Prostate gland (tissue), 2 donors: ENCODE results near the gene LASP1. TPM values are rescaled to one million over a fixed set of nuclear protein-coding genes. Genes with fewer than 3 reads are reported as not detected.

ENCODE experiments used
- DNase-seq: peaks from one replicate; pipeline ENCODE4 v3.0.0-alpha.2; 2019; ENCODE audit warnings: low spot score
- H3K27ac ChIP-seq, 2 donors: fragments of 200-600 bp; sonication (generic); 2 replicates each; pipeline ENCODE4 v1.5.1; 2017 to 2019
- H3K27me3 ChIP-seq: fragments of 200-600 bp; sonication (generic); replicated peaks from 2 replicates; pipeline ENCODE4 v1.5.1; 2019; ENCODE audit not compliant: insufficient read depth
- H3K36me3 ChIP-seq, 2 donors: fragments of 200-600 bp; sonication (generic); 1 replicate in 1 of 2; 2 replicates in 1 of 2; pipeline versions ENCODE4 v1.5.1 to v1.8.1; 2017 to 2019
- H3K4me1 ChIP-seq: fragments of 200-600 bp; sonication (generic); replicated peaks from 2 replicates; pipeline ENCODE4 v1.5.1; 2019
- H3K4me3 ChIP-seq, 2 donors: fragments of 200-600 bp; sonication (generic); 2 replicates each; pipeline ENCODE4 v1.5.1; 2017 to 2019
- H3K9me3 ChIP-seq: fragments of 200-600 bp; sonication (generic); 2 replicates; pipeline ENCODE4 v1.5.1; 2017
- POLR2A ChIP-seq: fragments of 450-650 bp; IDR thresholded peaks from one replicate; pipeline ENCODE4 v1.6.1; 2016; ENCODE audit warnings: antibody characterized with exemption, mild to moderate bottlenecking
- POLR2AphosphoS5 ChIP-seq: sonication (generic); formaldehyde crosslinking; IDR thresholded peaks from one replicate; pipeline ENCODE4 v1.6.1; 2017; ENCODE audit warnings: antibody characterized with exemption
- WGBS: methylation state at CpG from one replicate; pipeline ENCODE4 v1.1.5; 2018; 5-methylcytosine and 5-hydroxymethylcytosine counted together
- intact Hi-C: fragments of 100-400 bp; cut with DNase I; formaldehyde crosslinking; loops from one replicate; pipeline ENCODE4 v1.14.2; 2022
- total RNA-seq, 2 donors: library from RNA; depleted of rRNA; stranded (reverse); fragments of >200 nt; gene quantifications; one replicate each; pipeline ENCODE4 v1.1.0, GENCODE V29; 2016
- TF ChIP-seq, protein P1 (sequence below), 4 experiments: fragments of 200-600 bp in 2 of 4; fragments of 450-650 bp in 2 of 4; sonication (generic) in 2 of 4; IDR thresholded peaks; 1 replicate in 3 of 4; 2 replicates in 1 of 4; pipeline ENCODE4 v1.5.1; 2016 to 2019; ENCODE audit warnings: antibody characterized with exemption in 4 of 4, mild to moderate bottlenecking in 2 of 4, moderate library complexity in 2 of 4

Gene LASP1
- total RNA-seq, 2 donors from 2014 or later = 61.8 to 93.4 TPM

- no peak for DNase-seq
- WGBS = 57% methylated on average over 11 of the region's 11 CpGs
- no peak overlapping the region for H3K27ac ChIP-seq
- TF ChIP-seq, protein P1, sequence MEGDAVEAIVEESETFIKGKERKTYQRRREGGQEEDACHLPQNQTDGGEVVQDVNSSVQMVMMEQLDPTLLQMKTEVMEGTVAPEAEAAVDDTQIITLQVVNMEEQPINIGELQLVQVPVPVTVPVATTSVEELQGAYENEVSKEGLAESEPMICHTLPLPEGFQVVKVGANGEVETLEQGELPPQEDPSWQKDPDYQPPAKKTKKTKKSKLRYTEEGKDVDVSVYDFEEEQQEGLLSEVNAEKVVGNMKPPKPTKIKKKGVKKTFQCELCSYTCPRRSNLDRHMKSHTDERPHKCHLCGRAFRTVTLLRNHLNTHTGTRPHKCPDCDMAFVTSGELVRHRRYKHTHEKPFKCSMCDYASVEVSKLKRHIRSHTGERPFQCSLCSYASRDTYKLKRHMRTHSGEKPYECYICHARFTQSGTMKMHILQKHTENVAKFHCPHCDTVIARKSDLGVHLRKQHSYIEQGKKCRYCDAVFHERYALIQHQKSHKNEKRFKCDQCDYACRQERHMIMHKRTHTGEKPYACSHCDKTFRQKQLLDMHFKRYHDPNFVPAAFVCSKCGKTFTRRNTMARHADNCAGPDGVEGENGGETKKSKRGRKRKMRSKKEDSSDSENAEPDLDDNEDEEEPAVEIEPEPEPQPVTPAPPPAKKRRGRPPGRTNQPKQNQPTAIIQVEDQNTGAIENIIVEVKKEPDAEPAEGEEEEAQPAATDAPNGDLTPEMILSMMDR (IDR thresholded peaks at IDR 0.05) = no peak
- TF ChIP-seq POLR2A = no peak
- TF ChIP-seq POLR2AphosphoS5 = no peak
- no peaks in the 10 kb centered on the region for H3K36me3 ChIP-seq
- no peak overlapping the region for H3K4me3 ChIP-seq
- H3K4me1 ChIP-seq = no peaks in the 10 kb centered on the region
- intact Hi-C loops = loop anchor here (5.0 kb wide), 1 partner anchor 287 kb away; the partner anchor contains the start of gene PLXDC1
- H3K9me3 ChIP-seq = no peaks in the 10 kb centered on the region
- H3K27me3 ChIP-seq = no peaks in the 10 kb centered on the region
These were observed 5.0 kb upstream of the LASP1 start for GRCh38 chr17:38864636-38865398.

GRCh38 chr17:38867179-38867967 is 2.5 kb upstream of the LASP1 start:
- H3K9me3 ChIP-seq = no peaks in the 10 kb centered on the region
- 35% methylated on average over 31 of the region's 31 CpGs for WGBS
- TF ChIP-seq, protein P1 (IDR thresholded peaks at IDR 0.05) = peak in 2 of 4 experiments; percentile 29 to 50
- peak; percentile 27 for TF ChIP-seq POLR2AphosphoS5
- TF ChIP-seq POLR2A = no peak
- peaks cover 6% of the 10 kb centered on the region for H3K4me1 ChIP-seq
- intact Hi-C loops = loop anchor here (5.0 kb wide), 1 partner anchor 285 kb away; the partner anchor contains the start of gene PLXDC1
- H3K27ac ChIP-seq = peak overlapping the region; percentile 97
- no peaks in the 10 kb centered on the region for H3K27me3 ChIP-seq
- peak overlapping the region in 1 of 2 donors; percentile 93 for H3K4me3 ChIP-seq
- no peak for DNase-seq
- H3K36me3 ChIP-seq = no peaks in the 10 kb centered on the region

DNA sequence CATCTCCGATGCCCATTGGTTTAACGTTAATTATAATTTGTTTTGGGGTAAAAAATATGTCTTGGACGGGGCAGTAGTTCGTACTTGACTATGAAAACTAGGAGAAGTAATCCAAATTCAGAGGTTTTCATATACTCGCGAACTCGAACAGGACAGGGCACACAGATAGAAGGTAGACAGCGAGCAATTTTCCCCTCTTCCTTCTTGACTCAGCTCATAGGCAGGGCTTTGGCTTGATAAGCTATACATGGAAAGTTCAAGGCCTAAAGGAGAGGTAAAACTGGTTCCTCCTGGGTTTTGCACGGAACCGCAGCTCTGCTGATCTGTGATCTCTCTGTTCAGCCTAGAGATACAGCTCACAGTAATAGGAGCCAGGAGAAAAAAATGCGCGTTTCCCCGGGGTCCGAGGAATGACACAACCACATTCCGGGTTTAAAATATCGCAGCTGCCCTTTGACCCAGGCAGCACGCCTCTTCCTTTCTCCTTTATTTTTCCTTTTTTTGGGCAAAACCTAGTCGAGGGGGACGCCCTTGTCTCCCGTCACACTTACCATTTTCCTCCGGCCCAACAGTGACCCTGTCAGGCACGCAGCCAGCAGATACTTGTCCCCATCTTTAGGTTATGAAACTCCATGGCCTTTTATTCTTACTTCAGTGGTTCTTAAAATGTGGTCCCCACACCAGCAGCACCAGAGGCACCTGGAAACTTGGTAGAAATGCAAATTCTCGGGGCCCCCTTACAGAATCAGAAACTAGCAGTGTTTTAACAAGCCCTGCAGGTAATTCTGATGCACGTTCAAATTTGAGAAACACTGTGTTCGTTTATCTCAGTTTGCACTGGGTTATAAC is 1.7 kb upstream of the LASP1 start:
- Histone ChIP-seq H3K27ac (peak overlapping the region; percentile 97), H3K4me1 (peaks cover 10% of the 10 kb centered on the region), H3K4me3 (peak overlapping the region; percentile 84 to 93), H3K27me3 (no peaks in the 10 kb centered on the region), H3K9me3 (no peaks in the 10 kb centered on the region), H3K36me3 (no peaks in the 10 kb centered on the region)
- WGBS = 36% methylated on average over 25 of the region's 25 CpGs
- no peak for TF ChIP-seq POLR2AphosphoS5
- TF ChIP-seq, protein P1 (IDR thresholded peaks at IDR 0.05) = no peak
- TF ChIP-seq POLR2A = no peak
- intact Hi-C loops = loop anchor here (5.0 kb wide), 1 partner anchor 284 kb away; the partner anchor contains the start of gene PLXDC1
- DNase-seq = no peak

- intact Hi-C loops = loop anchor here (5.0 kb wide), 1 partner anchor 283 kb away; the partner anchor contains the start of gene PLXDC1
- DNase-seq = peak; percentile 85
- under 1% methylated on average over 26 of the region's 26 CpGs for WGBS
- Histone ChIP-seq H3K4me1 (peaks cover 15% of the 10 kb centered on the region), H3K27me3 (no peaks in the 10 kb centered on the region), H3K9me3 (no peaks in the 10 kb centered on the region), H3K27ac (peak overlapping the region; percentile 97), H3K36me3 (no peaks in the 10 kb centered on the region), H3K4me3 (peak overlapping the region; percentile 84 to 93)
- TF ChIP-seq, protein P1 (IDR thresholded peaks at IDR 0.05) = no peak
- TF ChIP-seq POLR2A (no peak), POLR2AphosphoS5 (peak; percentile 80)
These were observed 887 bp upstream of the LASP1 start for GRCh38 chr17:38868817-38869525.
